Pancreas (tissue), 10 donors: ENCODE data around the gene GOLGA5. TPM values are rescaled to one million over a fixed set of nuclear protein-coding genes. Genes with fewer than 3 reads are reported as not detected.

Source experiments
- ATAC-seq, 4 donors: fragments of 200-7000 bp; cut with Tn5 transposase; one replicate each; pipeline versions ENCODE4 v1.8.0 to v1.9.1; 2020; ENCODE audit warnings: mild to moderate bottlenecking in 4 of 4, moderate library complexity in 4 of 4
- DNase-seq, 6 donors: peaks; one replicate each; pipeline ENCODE4 v3.0.0-alpha.2; 2020
- FAIRE-seq: peaks from 2 replicates; lab custom pipeline; 2012; peaks lifted over from hg19 to GRCh38; lab: Jason Lieb, UNC
- H3K27ac ChIP-seq, 4 donors: fragments of 200-600 bp; sonication (generic); 1 replicate in 3 of 4; 2 replicates in 1 of 4; pipeline versions ENCODE4 v1.5.0 to v1.8.0; 2020
- H3K27me3 ChIP-seq, 4 donors: fragments of 200-600 bp; one replicate each; pipeline ENCODE4 v1.8.0; 2021
- H3K36me3 ChIP-seq, 3 donors: fragments of 200-600 bp; sonication (generic) in 1 of 3; one replicate each; pipeline versions ENCODE4 v1.5.0 to v1.8.0; 2020 to 2021
- H3K4me1 ChIP-seq, 3 donors: fragments of 200-600 bp; one replicate each; pipeline ENCODE4 v1.8.0; 2021
- H3K4me3 ChIP-seq, 4 donors: fragments of 200-600 bp; sonication (generic) in 2 of 4; one replicate each; pipeline versions ENCODE4 v1.5.0 to v1.8.0; 2020 to 2021
- H3K9me3 ChIP-seq, 4 donors: fragments of 200-600 bp; one replicate each; pipeline ENCODE4 v1.8.0; 2021
- WGBS, 2 donors: extraction: QIAGEN DNeasy Blood & Tissue Kit; methylation state at CpG; one replicate each; pipeline ENCODE4 v1.1.7; 2013; 5-methylcytosine and 5-hydroxymethylcytosine counted together
- intact Hi-C, 3 donors: fragments of 100-400 bp; cut with DNase I; formaldehyde crosslinking; loops; one replicate each; pipeline versions ENCODE4 v1.11.1 to v1.14.2; 2022
- polyA plus RNA-seq, 2 donors: library from polyadenylated mRNA; stranded (reverse); fragments of 200-250 nt; gene quantifications; one replicate each; pipeline ENCODE4 v1.2.3, GENCODE V29; 2013
- total RNA-seq, 6 donors: library from RNA; stranded (reverse); fragmentation: NEBNext Ultra II Directional in 4 of 6; extraction: Animal tissue kit (Norgen Biotek cat#: 25700) in 4 of 6; gene quantifications; one replicate each; pipeline versions ENCODE4 v1.2.1 to v1.2.4, GENCODE V29; 2021 to 2023
- TF ChIP-seq, protein P1 (sequence below), 4 donors: fragments of 200-600 bp; sonication (generic) in 3 of 4; IDR thresholded peaks; one replicate each; pipeline versions ENCODE4 v1.5.0 to v1.8.0; 2021; ENCODE audit warnings: antibody characterized with exemption in 4 of 4
- donor health status: healthy with polysubstance abuse.
- donor health status: DM: no; HTN: no; CAD: no; lungs with moderate emphysema.
- donor health status: DM: no; HTN: no; CAD: no.
- donor health status: control.
- donor health status: control.
- donor health status: Bipolar disorder and iron deficiency.
- donor health status: DM: yes; HTN: yes; CAD: no.
- donor health status: DM: no; HTN: no; CAD: no.
- donor health status: DM: no; HTN: no; CAD: no.
- donor health status: DM: yes; HTN: yes; CAD: no.

The GOLGA5 gene
- total and polyA plus RNA-seq, 8 donors = 12.8 to 22.6 (median 18.6) TPM

DNA sequence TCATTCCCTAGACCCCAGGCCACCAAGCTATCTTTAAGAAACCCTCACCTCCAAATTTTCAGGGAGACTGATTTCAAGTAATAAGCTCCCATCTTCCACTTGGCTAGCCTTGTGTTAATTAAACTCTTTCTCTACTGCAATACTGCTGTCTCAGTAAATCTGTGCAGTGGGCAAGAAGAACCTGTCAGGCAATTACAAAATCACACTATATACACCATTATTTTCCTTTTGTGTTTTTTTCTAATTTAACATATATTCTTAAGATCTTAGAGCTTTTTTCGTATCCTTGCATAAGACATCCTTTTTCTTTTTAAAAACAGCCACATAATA lies 7.7 kb upstream of the GOLGA5 start:
- Histone ChIP-seq H3K4me1 (peaks cover 7 to 10% (median 9%) of the 10 kb centered on the region in 3 donors), H3K36me3 (no peaks in the 10 kb centered on the region), H3K9me3 (no peaks in the 10 kb centered on the region), H3K27me3 (no peaks in the 10 kb centered on the region), H3K4me3 (no peak overlapping the region), H3K27ac (peak overlapping the region in 3 of 4 donors; percentile 40 to 79 (median 79))
- no peak for DNase-seq
- no peak for FAIRE-seq
- intact Hi-C loops = loop anchor here in 1 of 3 donors (10.0 kb wide), 1 partner anchor 72 kb away; no protein-coding TSS in a partner anchor
- TF ChIP-seq, protein P1, sequence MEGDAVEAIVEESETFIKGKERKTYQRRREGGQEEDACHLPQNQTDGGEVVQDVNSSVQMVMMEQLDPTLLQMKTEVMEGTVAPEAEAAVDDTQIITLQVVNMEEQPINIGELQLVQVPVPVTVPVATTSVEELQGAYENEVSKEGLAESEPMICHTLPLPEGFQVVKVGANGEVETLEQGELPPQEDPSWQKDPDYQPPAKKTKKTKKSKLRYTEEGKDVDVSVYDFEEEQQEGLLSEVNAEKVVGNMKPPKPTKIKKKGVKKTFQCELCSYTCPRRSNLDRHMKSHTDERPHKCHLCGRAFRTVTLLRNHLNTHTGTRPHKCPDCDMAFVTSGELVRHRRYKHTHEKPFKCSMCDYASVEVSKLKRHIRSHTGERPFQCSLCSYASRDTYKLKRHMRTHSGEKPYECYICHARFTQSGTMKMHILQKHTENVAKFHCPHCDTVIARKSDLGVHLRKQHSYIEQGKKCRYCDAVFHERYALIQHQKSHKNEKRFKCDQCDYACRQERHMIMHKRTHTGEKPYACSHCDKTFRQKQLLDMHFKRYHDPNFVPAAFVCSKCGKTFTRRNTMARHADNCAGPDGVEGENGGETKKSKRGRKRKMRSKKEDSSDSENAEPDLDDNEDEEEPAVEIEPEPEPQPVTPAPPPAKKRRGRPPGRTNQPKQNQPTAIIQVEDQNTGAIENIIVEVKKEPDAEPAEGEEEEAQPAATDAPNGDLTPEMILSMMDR (IDR thresholded peaks at IDR 0.05) = no peak
- ATAC-seq = no peak
- WGBS, 2 donors = 92 to 96% methylated on average over 1 of the region's 1 CpG

DNA sequence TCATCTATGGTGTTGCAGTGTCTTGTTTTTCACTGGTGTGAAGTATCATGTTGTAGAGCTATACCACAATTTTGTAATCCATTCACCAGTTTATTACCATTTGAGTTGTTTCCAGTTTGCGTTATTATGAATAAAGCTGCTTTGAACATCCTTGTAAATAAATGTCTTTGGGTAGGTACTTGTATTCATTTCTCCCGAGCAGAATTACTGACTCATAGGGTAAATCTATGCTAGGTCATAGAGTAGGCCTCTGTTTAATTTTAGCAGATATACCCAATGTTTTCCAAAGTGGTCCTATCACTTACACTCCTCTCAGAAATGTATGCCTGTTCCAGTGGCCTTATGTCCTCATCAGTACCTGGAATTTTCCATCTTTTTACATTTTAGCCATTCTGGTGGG lies 6.6 kb upstream of the GOLGA5 start:
- DNase-seq (no peak), FAIRE-seq (no peak), ATAC-seq (no peak)
- H3K27ac ChIP-seq = no peak overlapping the region
- WGBS, 2 donors = 94 to 97% methylated on average over 2 of the region's 2 CpGs
- no peak overlapping the region for H3K4me3 ChIP-seq
- TF ChIP-seq, protein P1 (IDR thresholded peaks at IDR 0.05) = no peak
- no peaks in the 10 kb centered on the region for H3K27me3 ChIP-seq
- H3K4me1 ChIP-seq = peaks cover 7 to 11% (median 9%) of the 10 kb centered on the region in 3 donors
- H3K36me3 ChIP-seq = no peaks in the 10 kb centered on the region
- H3K9me3 ChIP-seq = no peaks in the 10 kb centered on the region
- intact Hi-C loops = loop anchor here in 1 of 3 donors (10.0 kb wide), 1 partner anchor 73 kb away; no protein-coding TSS in a partner anchor

DNA sequence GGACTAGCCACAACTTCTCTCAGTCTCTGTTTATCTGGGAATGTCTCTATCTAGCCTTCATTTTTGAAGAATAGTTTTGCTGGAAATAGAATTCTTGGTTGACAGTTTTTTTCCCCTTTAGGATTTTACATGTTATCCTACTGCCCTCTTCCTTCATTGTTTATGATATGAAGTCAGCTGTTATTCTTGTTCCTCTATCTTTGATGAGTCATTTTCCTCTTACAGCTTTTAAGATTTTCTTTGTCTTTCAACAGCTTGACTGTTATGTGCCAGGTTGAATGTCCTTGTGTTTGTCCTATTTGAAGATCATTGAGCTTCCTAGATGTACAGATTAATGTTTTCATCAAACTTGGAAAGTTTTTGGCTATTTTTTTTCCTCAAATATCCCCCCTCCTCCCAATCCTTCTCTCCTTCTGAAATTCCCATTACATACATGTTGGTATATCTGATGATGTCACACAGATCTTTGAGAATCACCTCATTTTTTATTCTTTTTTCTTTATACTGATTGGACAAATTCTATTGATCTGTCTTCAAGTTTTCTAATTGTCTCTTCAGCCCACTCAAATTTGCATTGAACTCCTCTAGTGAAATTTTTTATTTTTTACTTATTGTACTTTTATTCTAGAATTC lies 4.5 kb upstream of the GOLGA5 start:
- H3K9me3 ChIP-seq = no peaks in the 10 kb centered on the region
- H3K36me3 ChIP-seq = no peaks in the 10 kb centered on the region
- TF ChIP-seq, protein P1 (IDR thresholded peaks at IDR 0.05) = no peak
- intact Hi-C loops = loop anchor here in 1 of 3 donors (10.0 kb wide), 1 partner anchor 75 kb away; no protein-coding TSS in a partner anchor
- FAIRE-seq = no peak
- ATAC-seq = no peak
- H3K27me3 ChIP-seq = no peaks in the 10 kb centered on the region
- H3K27ac ChIP-seq = no peak overlapping the region
- no peak for DNase-seq
- no peak overlapping the region for H3K4me3 ChIP-seq
- H3K4me1 ChIP-seq = peaks cover 5 to 14% (median 6%) of the 10 kb centered on the region in 3 donors

DNA sequence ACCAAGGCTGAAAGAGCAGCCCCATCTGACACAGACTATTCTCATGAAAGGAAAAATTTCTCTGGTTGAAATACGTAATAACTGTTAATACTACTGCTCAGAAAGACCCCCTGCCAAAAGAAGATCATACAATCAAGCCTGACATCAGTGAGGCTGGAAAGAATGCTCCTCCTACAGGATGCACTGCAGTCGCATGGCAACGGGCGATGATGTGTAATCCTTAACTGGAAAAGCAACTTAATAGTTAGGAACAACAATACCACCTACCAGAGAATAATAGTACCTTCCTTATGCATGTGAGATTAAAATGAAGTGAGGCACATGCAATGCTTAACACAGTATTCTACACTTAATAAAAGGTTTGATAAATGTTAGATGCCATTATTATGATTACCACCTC lies 1.2 kb upstream of the GOLGA5 start:
- Histone ChIP-seq H3K9me3 (no peaks in the 10 kb centered on the region), H3K27ac (no peak overlapping the region), H3K36me3 (peaks cover 0 to 6% (median 2%) of the 10 kb centered on the region in 3 donors), H3K27me3 (no peaks in the 10 kb centered on the region), H3K4me1 (peaks cover 0 to 17% (median 0%) of the 10 kb centered on the region in 3 donors), H3K4me3 (no peak overlapping the region)
- DNase-seq (no peak), ATAC-seq (no peak), FAIRE-seq (no peak)
- 70 to 88% methylated on average over 4 of the region's 4 CpGs for WGBS, 2 donors
- TF ChIP-seq, protein P1 (IDR thresholded peaks at IDR 0.05) = no peak
- intact Hi-C loops = no loop called here

DNA sequence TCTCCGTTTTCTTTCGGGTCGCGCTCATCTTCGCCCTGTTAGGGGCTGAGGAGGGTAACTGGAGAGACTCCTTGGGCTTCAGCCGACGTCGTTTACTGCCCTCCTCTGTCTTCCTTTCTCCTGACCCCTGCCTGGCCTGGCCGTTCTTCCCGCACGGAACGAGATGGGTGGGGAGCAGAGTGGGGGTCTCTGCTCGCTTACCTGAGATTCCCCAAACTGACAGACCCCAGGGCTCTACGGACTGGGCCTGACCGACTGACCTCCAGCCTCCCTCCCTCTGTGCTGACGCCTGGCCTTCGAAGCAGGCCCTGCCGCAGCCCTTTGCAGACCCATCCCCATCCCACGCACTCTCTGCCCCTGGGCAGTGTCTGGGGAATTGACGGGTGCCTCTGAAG lies 439 bp downstream of the GOLGA5 start:
- FAIRE-seq (no peak), ATAC-seq (peak; percentile 3 to 17 (median 9)), DNase-seq (peak in 1 of 6 donors; percentile 25)
- WGBS, 2 donors = 0 to 1% methylated on average over 20 of the region's 20 CpGs
- Histone ChIP-seq H3K9me3 (no peaks in the 10 kb centered on the region), H3K4me3 (peak overlapping the region; percentile 75 to 99 (median 90)), H3K27ac (peak overlapping the region; percentile 64 to 82 (median 76)), H3K36me3 (peaks cover 0 to 16% (median 10%) of the 10 kb centered on the region in 3 donors), H3K27me3 (no peaks in the 10 kb centered on the region), H3K4me1 (peaks cover 0 to 17% (median 0%) of the 10 kb centered on the region in 3 donors)
- TF ChIP-seq, protein P1 (IDR thresholded peaks at IDR 0.05) = no peak
- intact Hi-C loops = no loop called here
